Eye (tissue), 1 donor: ENCODE results near the gene SERPINA12.

Source experiments
- DNase-seq: peaks from one replicate; pipeline ENCODE4 v3.0.0-alpha.2; 2015

Gene SERPINA12

GRCh38 chr14:94509356-94509755 is at the start of gene SERPINA12:
SERPINA12 (minus strand) TSS chr14:94509469; CDS start chr14:94498397, 11,072 bp downstream.
- no peak for DNase-seq

GRCh38 chr14:94558842-94559241 is 49.6 kb upstream of the SERPINA12 start:
- no peak for DNase-seq

- no peak for DNase-seq
Measured at GRCh38 chr14:94557327-94557726, 48.1 kb upstream of the SERPINA12 start.

- no peak for DNase-seq
Measured at GRCh38 chr14:94555991-94556390, 46.7 kb upstream of the SERPINA12 start.

- no peak for DNase-seq
Measured at GRCh38 chr14:94550041-94550440, 40.8 kb upstream of the SERPINA12 start.

GRCh38 chr14:94548999-94549985 is 40.0 kb upstream of the SERPINA12 start:
- DNase-seq = peak; percentile 89

- no peak for DNase-seq
Measured at GRCh38 chr14:94548131-94548998, 39.1 kb upstream of the SERPINA12 start.

- DNase-seq = no peak
Measured at GRCh38 chr14:94547726-94548125, 38.5 kb upstream of the SERPINA12 start.

GRCh38 chr14:94547151-94547680 is 37.9 kb upstream of the SERPINA12 start:
- no peak for DNase-seq

GRCh38 chr14:94545131-94545841 is 36.0 kb upstream of the SERPINA12 start:
- DNase-seq = peak; percentile 37

GRCh38 chr14:94544726-94545125 is 35.5 kb upstream of the SERPINA12 start:
- no peak for DNase-seq

GRCh38 chr14:94543449-94544124 is 34.3 kb upstream of the SERPINA12 start:
- DNase-seq = no peak

- DNase-seq = no peak
Measured at GRCh38 chr14:94542811-94543440, 33.7 kb upstream of the SERPINA12 start.

GRCh38 chr14:94542111-94542810 is 33.0 kb upstream of the SERPINA12 start:
- no peak for DNase-seq

GRCh38 chr14:94541234-94541975 is 32.1 kb upstream of the SERPINA12 start:
- no peak for DNase-seq

GRCh38 chr14:94540031-94540794 is 30.9 kb upstream of the SERPINA12 start:
- DNase-seq = no peak

GRCh38 chr14:94539181-94539580 is 29.9 kb upstream of the SERPINA12 start:
- no peak for DNase-seq

- no peak for DNase-seq
Measured at GRCh38 chr14:94538070-94538740, 28.9 kb upstream of the SERPINA12 start.

- no peak for DNase-seq
Measured at GRCh38 chr14:94536836-94537235, 27.6 kb upstream of the SERPINA12 start.
